Peyer's patch (tissue), 4 donors: Measurements from ENCODE around the gene IFI27.

Experiments used
- POLR2A ChIP-seq, 2 donors: fragments of 450-650 bp; IDR thresholded peaks; one replicate each; pipeline ENCODE4 v1.5.1; 2017; ENCODE audit warnings: antibody characterized with exemption in 2 of 2, mild to moderate bottlenecking in 2 of 2, moderate library complexity in 2 of 2
- TF ChIP-seq, protein P1 (sequence below), 6 experiments: fragments of 450-650 bp in 4 of 6; fragments of 200-600 bp in 2 of 6; sonication (generic) in 1 of 6; IDR thresholded peaks; one replicate each; pipeline ENCODE4 v1.5.1; 2017 to 2019; ENCODE audit warnings: antibody characterized with exemption in 6 of 6, mild to moderate bottlenecking in 3 of 6, moderate library complexity in 1 of 6

DNA sequence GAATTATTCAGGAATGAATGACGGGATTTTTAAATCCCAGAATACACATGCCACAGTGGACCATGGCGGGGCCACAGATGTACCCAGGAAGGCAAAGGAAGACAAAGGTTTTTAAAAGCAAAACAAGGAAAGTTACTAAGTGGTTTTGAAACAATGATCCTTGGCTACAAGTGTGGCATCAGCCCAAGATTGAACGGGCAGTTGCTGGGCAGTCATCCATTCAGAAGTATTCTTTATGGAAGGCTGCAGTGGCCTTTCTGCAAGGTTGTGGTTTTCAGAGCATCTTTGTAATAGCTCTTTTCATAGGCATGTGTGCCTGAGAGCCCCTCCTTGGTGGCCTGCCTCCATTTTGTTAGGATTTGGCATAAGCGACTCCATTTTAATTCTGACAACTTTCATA is 13.4 kb upstream of the IFI27 start:
- TF ChIP-seq, protein P1, sequence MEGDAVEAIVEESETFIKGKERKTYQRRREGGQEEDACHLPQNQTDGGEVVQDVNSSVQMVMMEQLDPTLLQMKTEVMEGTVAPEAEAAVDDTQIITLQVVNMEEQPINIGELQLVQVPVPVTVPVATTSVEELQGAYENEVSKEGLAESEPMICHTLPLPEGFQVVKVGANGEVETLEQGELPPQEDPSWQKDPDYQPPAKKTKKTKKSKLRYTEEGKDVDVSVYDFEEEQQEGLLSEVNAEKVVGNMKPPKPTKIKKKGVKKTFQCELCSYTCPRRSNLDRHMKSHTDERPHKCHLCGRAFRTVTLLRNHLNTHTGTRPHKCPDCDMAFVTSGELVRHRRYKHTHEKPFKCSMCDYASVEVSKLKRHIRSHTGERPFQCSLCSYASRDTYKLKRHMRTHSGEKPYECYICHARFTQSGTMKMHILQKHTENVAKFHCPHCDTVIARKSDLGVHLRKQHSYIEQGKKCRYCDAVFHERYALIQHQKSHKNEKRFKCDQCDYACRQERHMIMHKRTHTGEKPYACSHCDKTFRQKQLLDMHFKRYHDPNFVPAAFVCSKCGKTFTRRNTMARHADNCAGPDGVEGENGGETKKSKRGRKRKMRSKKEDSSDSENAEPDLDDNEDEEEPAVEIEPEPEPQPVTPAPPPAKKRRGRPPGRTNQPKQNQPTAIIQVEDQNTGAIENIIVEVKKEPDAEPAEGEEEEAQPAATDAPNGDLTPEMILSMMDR (IDR thresholded peaks at IDR 0.05): no peak
- no peak for TF ChIP-seq POLR2A (IDR thresholded peaks at IDR 0.05)
